Nephron (organoid): Measurements from ENCODE around the gene CREB3L2.

Experiments used
- H3K27ac Mint-ChIP-seq, 3 experiments: 2 replicates each; pipeline ENCODE4 v1.8.0; 2020; ENCODE audit warnings: mixed read lengths in 3 of 3, mild to moderate bottlenecking in 2 of 3, moderate library complexity in 1 of 3
- H3K27me3 Mint-ChIP-seq: 2 replicates; pipeline ENCODE4 v1.8.0; 2021; ENCODE audit warnings: low read depth, mild to moderate bottlenecking, moderate library complexity, mixed read lengths
- H3K36me3 Mint-ChIP-seq: 2 replicates; pipeline ENCODE4 v1.8.0; 2020; ENCODE audit warnings: low read depth, mixed read lengths
- H3K4me1 Mint-ChIP-seq: 2 replicates; pipeline ENCODE4 v1.8.0; 2020; ENCODE audit warnings: mixed read lengths
- H3K4me3 Mint-ChIP-seq, 3 experiments: 2 replicates each; pipeline ENCODE4 v1.8.0; 2020; ENCODE audit warnings: mild to moderate bottlenecking in 3 of 3, mixed read lengths in 3 of 3, moderate library complexity in 2 of 3
- H3K9me3 Mint-ChIP-seq: 2 replicates; pipeline ENCODE4 v1.8.0; 2020; ENCODE audit warnings: mixed read lengths
- TF ChIP-seq, protein P1 (sequence below), 3 experiments: fragments of 200-600 bp; sonication (generic); IDR thresholded peaks; one replicate each; pipeline ENCODE4 v1.5.0; 2021; ENCODE audit warnings: antibody characterized with exemption in 3 of 3; ENCODE audit not compliant: unreplicated experiment in 3 of 3

Gene CREB3L2

DNA sequence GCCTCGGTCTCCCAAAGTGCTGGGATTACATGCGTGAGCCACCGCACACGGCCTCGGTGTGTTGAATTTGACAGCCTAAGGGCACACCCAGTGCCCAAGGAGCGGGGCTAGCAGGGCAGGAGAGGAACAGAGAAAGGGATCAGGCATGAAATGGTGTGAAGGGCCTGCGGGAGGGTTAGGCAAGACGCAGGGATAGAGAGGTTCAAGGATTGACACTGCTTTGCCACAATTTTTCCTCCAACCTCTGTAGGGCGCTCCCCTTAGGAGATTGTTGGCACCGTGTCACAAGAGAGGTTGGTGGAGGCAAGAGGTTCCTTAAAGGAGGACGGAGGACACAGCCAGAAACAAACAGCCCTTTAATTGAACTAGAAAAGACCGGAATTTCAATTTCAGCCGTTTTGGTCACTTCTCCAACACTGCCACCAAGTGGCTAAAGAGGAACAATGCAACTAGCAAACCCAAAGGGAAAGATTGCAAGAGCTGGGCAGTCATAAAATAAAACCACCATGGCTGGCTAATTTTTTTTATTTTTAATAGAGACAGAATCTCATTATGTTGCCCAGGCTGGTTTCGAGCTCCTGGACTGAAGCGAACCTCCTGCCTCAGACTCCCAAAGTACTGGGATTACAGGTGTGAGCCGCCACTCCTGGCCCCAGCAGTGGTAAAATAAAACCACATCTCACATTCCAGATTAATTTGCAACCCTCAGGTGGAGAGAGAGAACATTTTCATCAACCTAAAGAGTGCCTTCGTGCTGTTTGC lies 6.9 kb upstream of the CREB3L2 start:
- Mint-ChIP-seq H3K9me3 (no peaks in the 10 kb centered on the region), H3K27me3 (no peaks in the 10 kb centered on the region), H3K4me3 (no peak overlapping the region), H3K4me1 (no peaks in the 10 kb centered on the region), H3K36me3 (no peaks in the 10 kb centered on the region), H3K27ac (peak overlapping the region; percentile 12 to 53 (median 39))
- TF ChIP-seq, protein P1, sequence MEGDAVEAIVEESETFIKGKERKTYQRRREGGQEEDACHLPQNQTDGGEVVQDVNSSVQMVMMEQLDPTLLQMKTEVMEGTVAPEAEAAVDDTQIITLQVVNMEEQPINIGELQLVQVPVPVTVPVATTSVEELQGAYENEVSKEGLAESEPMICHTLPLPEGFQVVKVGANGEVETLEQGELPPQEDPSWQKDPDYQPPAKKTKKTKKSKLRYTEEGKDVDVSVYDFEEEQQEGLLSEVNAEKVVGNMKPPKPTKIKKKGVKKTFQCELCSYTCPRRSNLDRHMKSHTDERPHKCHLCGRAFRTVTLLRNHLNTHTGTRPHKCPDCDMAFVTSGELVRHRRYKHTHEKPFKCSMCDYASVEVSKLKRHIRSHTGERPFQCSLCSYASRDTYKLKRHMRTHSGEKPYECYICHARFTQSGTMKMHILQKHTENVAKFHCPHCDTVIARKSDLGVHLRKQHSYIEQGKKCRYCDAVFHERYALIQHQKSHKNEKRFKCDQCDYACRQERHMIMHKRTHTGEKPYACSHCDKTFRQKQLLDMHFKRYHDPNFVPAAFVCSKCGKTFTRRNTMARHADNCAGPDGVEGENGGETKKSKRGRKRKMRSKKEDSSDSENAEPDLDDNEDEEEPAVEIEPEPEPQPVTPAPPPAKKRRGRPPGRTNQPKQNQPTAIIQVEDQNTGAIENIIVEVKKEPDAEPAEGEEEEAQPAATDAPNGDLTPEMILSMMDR (IDR thresholded peaks at IDR 0.05; ENCODE audit: unreplicated experiment in 3 of 3) = peak; percentile 80 to 92 (median 87)

DNA sequence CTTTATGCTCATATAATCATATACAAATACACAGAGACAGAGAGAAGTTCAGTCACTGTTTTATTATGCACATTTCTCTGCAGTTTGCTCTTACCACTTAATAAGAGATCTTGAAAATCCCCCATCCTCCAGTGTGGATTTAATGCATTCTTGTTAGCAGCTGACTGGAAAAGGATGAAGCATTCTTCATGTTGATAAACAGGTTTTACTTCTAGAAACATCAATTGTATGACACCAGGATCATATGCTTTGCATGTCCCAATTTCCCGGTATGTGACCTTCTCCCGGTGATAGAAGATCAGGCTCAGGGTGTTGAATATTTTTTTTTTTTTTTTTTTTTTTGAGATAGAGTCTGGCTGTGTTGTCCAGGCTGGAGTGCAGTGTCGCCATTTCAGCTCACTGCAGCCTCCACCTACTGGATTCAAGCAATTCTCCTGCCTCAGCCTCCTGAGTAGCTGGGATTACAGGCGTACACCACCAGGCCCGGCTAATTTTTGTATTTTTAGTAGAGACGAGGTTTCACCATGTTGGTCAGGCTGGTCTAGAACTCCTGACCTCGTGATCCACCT lies 6.2 kb upstream of the CREB3L2 start:
- TF ChIP-seq, protein P1 (IDR thresholded peaks at IDR 0.05; ENCODE audit: unreplicated experiment in 3 of 3) = no peak
- Mint-ChIP-seq H3K36me3 (no peaks in the 10 kb centered on the region), H3K27me3 (no peaks in the 10 kb centered on the region), H3K9me3 (no peaks in the 10 kb centered on the region), H3K27ac (peak overlapping the region; percentile 34 to 51 (median 48)), H3K4me3 (no peak overlapping the region), H3K4me1 (no peaks in the 10 kb centered on the region)

DNA sequence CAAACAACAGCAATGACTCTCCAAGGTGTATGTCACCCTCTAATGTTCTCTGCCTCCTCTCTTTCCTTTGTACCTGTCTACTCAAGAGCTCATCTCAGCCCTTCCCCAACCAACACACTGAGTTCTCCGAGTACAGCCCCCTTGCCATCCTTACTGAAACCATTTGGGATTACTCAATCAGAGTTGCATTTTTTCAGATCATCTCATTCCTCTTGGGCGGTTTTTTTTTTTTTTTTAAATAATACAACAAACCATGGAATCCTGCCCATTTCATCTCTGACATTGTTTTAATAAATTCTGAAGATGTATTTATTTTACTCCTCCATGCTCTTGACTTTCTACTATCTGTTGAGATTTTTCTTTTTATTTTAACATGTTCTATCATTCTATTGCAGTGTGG lies 4.2 kb upstream of the CREB3L2 start:
- TF ChIP-seq, protein P1 (IDR thresholded peaks at IDR 0.05; ENCODE audit: unreplicated experiment in 3 of 3) = no peak
- H3K4me3 Mint-ChIP-seq = no peak overlapping the region
- H3K4me1 Mint-ChIP-seq = peaks cover 8% of the 10 kb centered on the region
- no peak overlapping the region for H3K27ac Mint-ChIP-seq
- no peaks in the 10 kb centered on the region for H3K27me3 Mint-ChIP-seq
- H3K9me3 Mint-ChIP-seq = no peaks in the 10 kb centered on the region
- H3K36me3 Mint-ChIP-seq = no peaks in the 10 kb centered on the region

DNA sequence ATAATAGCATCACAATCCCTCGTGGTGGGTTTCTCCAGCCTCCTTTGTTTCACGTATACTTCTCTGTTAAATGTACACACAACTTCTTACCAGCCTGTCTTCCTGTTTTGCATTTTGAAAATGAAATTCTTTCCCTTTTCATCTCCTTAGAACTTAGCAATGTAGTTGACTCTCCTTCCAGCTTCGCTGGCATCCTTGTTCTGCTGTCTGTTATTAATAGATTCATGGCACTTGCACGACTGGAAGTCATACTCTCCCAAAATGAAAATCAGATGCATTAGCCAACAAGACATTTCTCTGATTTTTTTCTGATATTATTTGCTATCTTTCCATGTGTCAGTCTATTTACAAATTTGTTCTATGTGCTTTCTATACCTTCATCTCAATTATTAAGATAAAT lies 3.0 kb upstream of the CREB3L2 start:
- no peaks in the 10 kb centered on the region for H3K27me3 Mint-ChIP-seq

DNA sequence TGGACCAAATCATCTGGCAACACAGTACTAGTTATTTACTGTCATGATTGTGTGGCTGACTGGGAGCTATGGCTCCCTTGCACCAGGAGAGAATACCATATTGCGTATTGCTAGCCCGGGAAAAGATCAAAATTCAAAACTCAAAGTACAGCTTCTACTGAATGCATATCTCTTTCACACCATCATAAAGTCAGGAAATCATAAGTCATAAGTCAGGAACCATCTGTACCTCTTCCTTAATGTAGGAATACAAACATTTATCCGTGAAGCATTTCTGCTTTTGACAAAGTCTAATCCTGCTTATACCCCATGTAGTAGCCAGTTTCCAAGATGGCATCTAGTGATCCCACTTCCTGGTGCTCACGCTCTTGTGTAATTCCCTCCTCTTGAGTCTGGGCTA lies 2.2 kb upstream of the CREB3L2 start:
- peaks cover 24% of the 10 kb centered on the region for H3K4me1 Mint-ChIP-seq
- no peaks in the 10 kb centered on the region for H3K27me3 Mint-ChIP-seq
- TF ChIP-seq, protein P1 (IDR thresholded peaks at IDR 0.05; ENCODE audit: unreplicated experiment in 3 of 3) = no peak
- peaks cover 3% of the 10 kb centered on the region for H3K36me3 Mint-ChIP-seq
- H3K27ac Mint-ChIP-seq = peak overlapping the region in 2 of 3 experiments; percentile 9 to 36
- H3K9me3 Mint-ChIP-seq = no peaks in the 10 kb centered on the region
- H3K4me3 Mint-ChIP-seq = no peak overlapping the region

More for the DNA sequence above, 3.0 kb upstream of the CREB3L2 start:
- Mint-ChIP-seq H3K4me3 (no peak overlapping the region), H3K9me3 (no peaks in the 10 kb centered on the region), H3K27ac (no peak overlapping the region), H3K4me1 (peaks cover 16% of the 10 kb centered on the region), H3K36me3 (no peaks in the 10 kb centered on the region)
- TF ChIP-seq, protein P1 (IDR thresholded peaks at IDR 0.05; ENCODE audit: unreplicated experiment in 3 of 3) = no peak

DNA sequence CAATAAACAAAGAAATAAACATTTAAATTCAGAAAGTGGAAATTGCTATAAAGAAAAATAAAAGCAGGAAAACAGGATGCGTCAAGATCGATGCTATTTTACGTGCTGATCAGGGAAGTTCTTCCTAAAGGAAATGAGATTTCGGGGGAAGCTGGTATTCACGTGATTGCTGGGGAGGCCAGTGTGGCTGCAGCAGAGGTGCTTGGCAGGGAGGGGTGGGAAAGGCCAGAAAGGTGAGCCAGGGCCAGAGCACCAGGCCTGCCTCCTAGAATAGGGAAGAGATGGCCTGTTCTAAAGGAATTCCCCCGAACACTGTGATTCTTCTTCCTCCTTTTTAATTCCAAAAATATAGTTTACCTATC lies 923 bp upstream of the CREB3L2 start:
- H3K36me3 Mint-ChIP-seq = peaks cover 7% of the 10 kb centered on the region
- TF ChIP-seq, protein P1 (IDR thresholded peaks at IDR 0.05; ENCODE audit: unreplicated experiment in 3 of 3) = no peak
- peak overlapping the region; percentile 23 to 97 (median 38) for H3K27ac Mint-ChIP-seq
- no peak overlapping the region for H3K4me3 Mint-ChIP-seq
- no peaks in the 10 kb centered on the region for H3K9me3 Mint-ChIP-seq
- no peaks in the 10 kb centered on the region for H3K27me3 Mint-ChIP-seq
- peaks cover 35% of the 10 kb centered on the region for H3K4me1 Mint-ChIP-seq
